ENCODE measurements around the gene PHYHIPL. TPM values are rescaled to one million over a fixed set of nuclear protein-coding genes. Genes with fewer than 3 reads are reported as not detected.
A peak's percentile ranks its signal among the peaks of the same experiment; 100 is the strongest.

PHYHIPL gene
- total RNA-seq (not detected in 2 replicates), polyA plus RNA-seq (not detected in 2 replicates), polyA minus RNA-seq (not detected in 2 replicates), Bru-seq, nascent RNA (percentile 4 among the genes with signal in this experiment), BruChase-seq, experiment 1, labeled RNA remaining after a 6-hour chase (percentile 1 among the genes with signal in this experiment), BruChase-seq, experiment 2, labeled RNA remaining after a 2-hour chase (not detected)
- not detected in 2 replicates for polyA plus RNA-seq (2011; cell fraction: cytosol; rRNA removed)
- polyA plus RNA-seq (2011; cell fraction: nucleus; rRNA removed), result not detected in 2 replicates
- polyA plus RNA-seq (2012), result not detected in 2 replicates
- not detected for polyA minus RNA-seq (2011; cell fraction: cytosol; rRNA and poly(A)+ RNA removed)
- polyA minus RNA-seq (2011; cell fraction: nucleus; rRNA and poly(A)+ RNA removed), result not detected in 2 replicates
- long read RNA-seq, result 0 reads

GRCh38 chr10:59176241-59177030 is at the start of gene PHYHIPL:
PHYHIPL (plus strand) TSS chr10:59176643; CDS start chr10:59176854, 211 bp downstream.
- Histone ChIP-seq H3K36me3 (ENCODE audit: control insufficient read depth in 2 of 2, extremely low read depth in 1 of 2, insufficient read depth in 2 of 2, low read length in 2 of 2) (no peaks in the 10 kb centered on the region), H3K9ac (replicated peaks; ENCODE audit: extremely low read depth, insufficient read depth, low read length) (no peak within 1 kb of the TSS), H3K27ac (ENCODE audit: insufficient read depth, low read depth, low read length) (no peak within 1 kb of the TSS), H2AFZ (ENCODE audit: low read depth, low read length) (no peak within 1 kb of the TSS), H3K79me2 (ENCODE audit: control insufficient read depth, insufficient read depth, low read length) (no peaks in the 10 kb centered on the region), H3K27me3 (ENCODE audit: control insufficient read depth in 2 of 2, insufficient read depth in 2 of 2, low read length in 2 of 2) (peaks cover 14 to 21% of the 10 kb centered on the region in 2 experiments), H4K20me1 (replicated peaks; ENCODE audit: control insufficient read depth, extremely low read depth, insufficient read depth, low read length) (no peaks in the 10 kb centered on the region), H3K4me2 (ENCODE audit: insufficient read depth, low read length) (no peak within 1 kb of the TSS), H3K4me3 (replicated peaks in 1 of 3; ENCODE audit: insufficient read depth in 1 of 3, low read depth in 1 of 3, low read length in 3 of 3) (no peak within 1 kb of the TSS), H3K4me1 (ENCODE audit: control insufficient read depth, extremely low read depth, insufficient read depth, low read length) (peaks cover 2% of the 10 kb centered on the region), H3K9me3 (replicated peaks; ENCODE audit: control insufficient read depth, insufficient read depth, low read length) (no peaks in the 10 kb centered on the region), H3K9me1 (replicated peaks; ENCODE audit: control insufficient read depth, extremely low read depth, insufficient read depth, low read length) (no peaks in the 10 kb centered on the region)
- FAIRE-seq (no peak), DNase-seq (ENCODE audit: low read depth, low spot score) (no peak)
- ChIA-PET CTCF (no interaction called here), POLR2A (no interaction called here)
- BruUV-seq (replicated peaks), result no TSS peak
- intact Hi-C loops (cut with micrococcal nuclease), result no loop called here
- no peak for TF ChIP-seq CTCF (IDR thresholded peaks at IDR 0.05; ENCODE audit: extremely low read depth in 1 of 2, insufficient read depth in 1 of 2, low read depth in 1 of 2, low read length in 2 of 2)
- TF ChIP-seq EZH2 (IDR thresholded peaks at IDR 0.05; ENCODE audit: borderline replicate concordance, low read depth, low read length, severe bottlenecking), result peak; percentile 23
- TF ChIP-seq GATA2 (IDR thresholded peaks at IDR 0.05; ENCODE audit: insufficient read depth, insufficient read length, low read depth, low read length), result no peak
- TF ChIP-seq POLR2A (IDR thresholded peaks at IDR 0.05; ENCODE audit: low read depth, low read length), result no peak
- dilution Hi-C loops (cut with MboI; ENCODE audit: extremely low pct_ligation_motif_present, low sequenced_read_pairs), result no loop called here

Measured in endothelial cell of umbilical vein (primary cell).